Parathyroid adenoma (tissue), 2 donors: ENCODE results near the gene PI4KA.

Experiments used
- H2AFZ ChIP-seq: fragments of 300-600 bp; sonication (generic); one replicate; pipeline ENCODE4 v1.7.0; 2017; ENCODE audit warnings: antibody characterized with exemption, mild to moderate bottlenecking
- H3K27ac ChIP-seq: fragments of 300-600 bp; sonication (generic); one replicate; pipeline ENCODE4 v1.7.0; 2017
- H3K27me3 ChIP-seq: fragments of 300-600 bp; sonication (generic); one replicate; pipeline ENCODE4 v1.7.0; 2017; ENCODE audit warnings: low read length; ENCODE audit not compliant: control insufficient read depth, insufficient read depth
- H3K36me3 ChIP-seq: fragments of 300-600 bp; sonication (generic); one replicate; pipeline ENCODE4 v1.7.0; 2017; ENCODE audit warnings: low read length; ENCODE audit not compliant: control insufficient read depth, insufficient read depth
- H3K4me1 ChIP-seq: fragments of 300-600 bp; sonication (generic); one replicate; pipeline ENCODE4 v1.7.0; 2017; ENCODE audit warnings: control low read depth
- H3K4me2 ChIP-seq: fragments of 300-600 bp; sonication (generic); one replicate; pipeline ENCODE4 v1.7.0; 2017; ENCODE audit warnings: low read length
- H3K4me3 ChIP-seq: fragments of 300-600 bp; sonication (generic); one replicate; pipeline ENCODE4 v1.7.0; 2017; ENCODE audit warnings: low read depth, low read length
- H3K79me2 ChIP-seq: fragments of 300-600 bp; sonication (generic); one replicate; pipeline ENCODE4 v1.7.0; 2017; ENCODE audit warnings: control low read depth
- H3K9ac ChIP-seq: fragments of 300-600 bp; sonication (generic); one replicate; pipeline ENCODE4 v1.7.0; 2017; ENCODE audit warnings: mild to moderate bottlenecking
- H3K9me3 ChIP-seq: fragments of 300-600 bp; sonication (generic); one replicate; pipeline ENCODE4 v1.7.0; 2017; ENCODE audit warnings: low read length; ENCODE audit not compliant: control insufficient read depth
- TF ChIP-seq, protein P1 (sequence below): fragments of 300-600 bp; sonication (generic); IDR thresholded peaks from one replicate; pipeline ENCODE4 v1.7.0; 2017; ENCODE audit warnings: antibody characterized with exemption, mild to moderate bottlenecking
- donor health status: primary hyperparathyroidism.

The PI4KA gene

GRCh38 chr22:20816559-20816958 is 42.1 kb downstream of the PI4KA start:
- no peak overlapping the region for H3K9ac ChIP-seq
- H3K36me3 ChIP-seq = no peaks in the 10 kb centered on the region
- no peak overlapping the region for H3K4me2 ChIP-seq
- no peak overlapping the region for H2AFZ ChIP-seq
- H3K27ac ChIP-seq = no peak overlapping the region
- H3K4me1 ChIP-seq = no peaks in the 10 kb centered on the region
- no peaks in the 10 kb centered on the region for H3K79me2 ChIP-seq
- H3K27me3 ChIP-seq = no peaks in the 10 kb centered on the region
- no peak overlapping the region for H3K4me3 ChIP-seq
- TF ChIP-seq, protein P1, sequence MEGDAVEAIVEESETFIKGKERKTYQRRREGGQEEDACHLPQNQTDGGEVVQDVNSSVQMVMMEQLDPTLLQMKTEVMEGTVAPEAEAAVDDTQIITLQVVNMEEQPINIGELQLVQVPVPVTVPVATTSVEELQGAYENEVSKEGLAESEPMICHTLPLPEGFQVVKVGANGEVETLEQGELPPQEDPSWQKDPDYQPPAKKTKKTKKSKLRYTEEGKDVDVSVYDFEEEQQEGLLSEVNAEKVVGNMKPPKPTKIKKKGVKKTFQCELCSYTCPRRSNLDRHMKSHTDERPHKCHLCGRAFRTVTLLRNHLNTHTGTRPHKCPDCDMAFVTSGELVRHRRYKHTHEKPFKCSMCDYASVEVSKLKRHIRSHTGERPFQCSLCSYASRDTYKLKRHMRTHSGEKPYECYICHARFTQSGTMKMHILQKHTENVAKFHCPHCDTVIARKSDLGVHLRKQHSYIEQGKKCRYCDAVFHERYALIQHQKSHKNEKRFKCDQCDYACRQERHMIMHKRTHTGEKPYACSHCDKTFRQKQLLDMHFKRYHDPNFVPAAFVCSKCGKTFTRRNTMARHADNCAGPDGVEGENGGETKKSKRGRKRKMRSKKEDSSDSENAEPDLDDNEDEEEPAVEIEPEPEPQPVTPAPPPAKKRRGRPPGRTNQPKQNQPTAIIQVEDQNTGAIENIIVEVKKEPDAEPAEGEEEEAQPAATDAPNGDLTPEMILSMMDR = no peak
- H3K9me3 ChIP-seq = no peaks in the 10 kb centered on the region

- Histone ChIP-seq H3K27ac (no peak overlapping the region), H3K27me3 (no peaks in the 10 kb centered on the region), H3K4me3 (no peak overlapping the region), H3K36me3 (no peaks in the 10 kb centered on the region), H3K9ac (no peak overlapping the region), H2AFZ (no peak overlapping the region), H3K4me2 (no peak overlapping the region), H3K4me1 (no peaks in the 10 kb centered on the region), H3K79me2 (no peaks in the 10 kb centered on the region), H3K9me3 (no peaks in the 10 kb centered on the region)
- TF ChIP-seq, protein P1 = no peak
These were observed 43.0 kb downstream of the PI4KA start for GRCh38 chr22:20815477-20816050.

- H3K9ac ChIP-seq = no peak overlapping the region
- no peak overlapping the region for H3K4me3 ChIP-seq
- H3K4me2 ChIP-seq = no peak overlapping the region
- H3K27me3 ChIP-seq = no peaks in the 10 kb centered on the region
- no peak overlapping the region for H3K27ac ChIP-seq
- no peaks in the 10 kb centered on the region for H3K4me1 ChIP-seq
- TF ChIP-seq, protein P1 = no peak
- H3K79me2 ChIP-seq = no peaks in the 10 kb centered on the region
- no peaks in the 10 kb centered on the region for H3K36me3 ChIP-seq
- H3K9me3 ChIP-seq = no peaks in the 10 kb centered on the region
- no peak overlapping the region for H2AFZ ChIP-seq
These were observed 44.3 kb downstream of the PI4KA start for GRCh38 chr22:20814221-20814808.

- TF ChIP-seq, protein P1 = no peak
- H3K9me3 ChIP-seq = no peaks in the 10 kb centered on the region
- no peak overlapping the region for H3K27ac ChIP-seq
- no peak overlapping the region for H3K9ac ChIP-seq
- no peaks in the 10 kb centered on the region for H3K27me3 ChIP-seq
- no peaks in the 10 kb centered on the region for H3K79me2 ChIP-seq
- H3K4me3 ChIP-seq = no peak overlapping the region
- H2AFZ ChIP-seq = no peak overlapping the region
- H3K4me2 ChIP-seq = no peak overlapping the region
- H3K36me3 ChIP-seq = no peaks in the 10 kb centered on the region
- H3K4me1 ChIP-seq = no peaks in the 10 kb centered on the region
These were observed 45.6 kb downstream of the PI4KA start for GRCh38 chr22:20813056-20813455.
